A549 (cell line): Measurements from ENCODE around the gene TBC1D22A. TPM values are rescaled to one million over a fixed set of nuclear protein-coding genes. Genes with fewer than 3 reads are reported as not detected.

ENCODE experiments used
- ATAC-seq, 2 experiments: fragments of 200-7000 bp in 1 of 2; fragments of >200 bp in 1 of 2; cut with Nextera tagmentation in 1 of 2; cut with Tn5 transposase in 1 of 2; 3 replicates each; pipeline versions ENCODE4 v1.8.0 to v1.9.1; 2018 to 2020; ENCODE audit warnings: mild to moderate bottlenecking in 1 of 2, moderate library complexity in 1 of 2
- CTCF ChIA-PET: fragments of 300-600 bp; sonication (Branson Sonifier 250); formaldehyde crosslinking; extraction: SDS; loops from one replicate; lab custom pipeline; 2021; ENCODE audit warnings: antibody characterized with exemption, inconsistent platforms; lab: Yijun Ruan, JAX
- POLR2A ChIA-PET: fragments of 350-600 bp; formaldehyde crosslinking; extraction: SDS; loops from one replicate; lab custom pipeline; 2021; ENCODE audit warnings: antibody characterized with exemption, inconsistent platforms; lab: Yijun Ruan, JAX
- DNase-seq, 2 experiments: peaks; one replicate each; pipeline versions ENCODE4 v3.0.0 to v3.0.0-alpha.2; 2011 to 2016; ENCODE audit warnings: low read depth in 1 of 2, low spot score in 1 of 2
- FAIRE-seq: peaks from 2 replicates; lab custom pipeline; 2011; peaks lifted over from hg19 to GRCh38; lab: Jason Lieb, UNC
- H3K27ac ChIP-seq, 2 experiments: fragments of >200 bp; sonication (Bioruptor Twin); formaldehyde crosslinking; 3 replicates each; pipeline ENCODE4 v1.5.1; 2016 to 2017
- H3K4me1 ChIP-seq: fragments of >200 bp; sonication (Bioruptor Twin); formaldehyde crosslinking; 3 replicates; pipeline ENCODE4 v1.6.1; 2016
- H3K4me2 ChIP-seq: fragments of >200 bp; sonication (Bioruptor Twin); formaldehyde crosslinking; 3 replicates; pipeline ENCODE4 v1.6.1; 2016
- H3K4me3 ChIP-seq: fragments of >200 bp; sonication (Bioruptor Twin); formaldehyde crosslinking; 3 replicates; pipeline ENCODE4 v1.5.1; 2016
- H3K9me3 ChIP-seq: fragments of >200 bp; sonication (Bioruptor Twin); formaldehyde crosslinking; 3 replicates; pipeline ENCODE4 v1.6.1; 2016
- CBX8 ChIP-seq: fragments of 200-600 bp; sonication (generic); IDR thresholded peaks from 2 replicates; pipeline ENCODE4 v1.6.1; 2016
- CHD2 ChIP-seq: fragments of 150-350 bp; IDR thresholded peaks from 2 replicates; pipeline ENCODE4 v1.6.1; 2014; ENCODE audit warnings: low read length; ENCODE audit not compliant: partially characterized antibody
- E2F6 ChIP-seq: IDR thresholded peaks from 2 replicates; pipeline ENCODE4 v1.6.1; 2012; ENCODE audit warnings: low read depth, borderline replicate concordance
- EHMT2 ChIP-seq: fragments of 200-600 bp; sonication (generic); IDR thresholded peaks from 2 replicates; pipeline ENCODE4 v1.6.1; 2016; ENCODE audit warnings: antibody characterized with exemption, low read depth, mild to moderate bottlenecking, moderate library complexity
- FOSB ChIP-seq: fragments of 250-450 bp; sonication (Bioruptor Pico); IDR thresholded peaks from 2 replicates; pipeline ENCODE4 v1.5.0; 2020; ENCODE audit warnings: mild to moderate bottlenecking, moderate library complexity
- HOXA7 ChIP-seq: fragments of 250-450 bp; sonication (Bioruptor Pico); IDR thresholded peaks from 2 replicates; pipeline ENCODE4 v1.5.0; 2020; ENCODE audit warnings: mild to moderate bottlenecking, moderate library complexity
- NR3C1 ChIP-seq: fragments of >200 bp; sonication (Bioruptor Twin); formaldehyde crosslinking; IDR thresholded peaks from 3 replicates; pipeline ENCODE4 v1.6.1; 2017
- PBX3 ChIP-seq: IDR thresholded peaks from 2 replicates; pipeline ENCODE4 v1.6.1; 2012
- PHF8 ChIP-seq: fragments of 200-600 bp; sonication (generic); IDR thresholded peaks from 2 replicates; pipeline ENCODE4 v1.6.1; 2016; ENCODE audit warnings: low read depth, mild to moderate bottlenecking, antibody characterized with exemption, moderate library complexity, borderline replicate concordance
- SMC3 ChIP-seq: fragments of >200 bp; sonication (Bioruptor Twin); formaldehyde crosslinking; IDR thresholded peaks from 3 replicates; pipeline ENCODE4 v1.6.1; 2018; ENCODE audit warnings: inconsistent platforms
- TFCP2L1 ChIP-seq: fragments of 250-450 bp; sonication (Bioruptor Pico); IDR thresholded peaks from 2 replicates; pipeline ENCODE4 v1.5.0; 2021; ENCODE audit warnings: mild to moderate bottlenecking
- USF2 ChIP-seq: fragments of 450-650 bp; IDR thresholded peaks from 2 replicates; pipeline ENCODE4 v1.6.1; 2014; ENCODE audit warnings: antibody characterized with exemption
- ZSCAN20 ChIP-seq: fragments of 250-450 bp; sonication (Bioruptor Pico); IDR thresholded peaks from 2 replicates; pipeline ENCODE4 v1.8.0; 2022; ENCODE audit warnings: mild to moderate bottlenecking, moderate library complexity
- WGBS: methylation state at CpG from one replicate; pipeline ENCODE4 v1.1.6; 2017; ENCODE audit errors: missing lambda C conversion rate; 5-methylcytosine and 5-hydroxymethylcytosine counted together
- polyA plus RNA-seq, 4 experiments: library from polyadenylated mRNA; depleted of rRNA in 3 of 4; stranded (reverse); fragments of >200 nt; fragmentation: RNase III in 1 of 4; extraction: RNeasy Plus Mini Kit Qiagen cat#74134 plus additional on column Dnase treatment in 1 of 4; gene quantifications; 2 replicates in 3 of 4; 3 replicates in 1 of 4; pipeline ENCODE4 v1.2.3, GENCODE V29; 2011 to 2017
- TF ChIP-seq, protein P1 (sequence below): fragments of 200-600 bp; sonication (generic); IDR thresholded peaks from 2 replicates; pipeline ENCODE4 v1.6.1; 2016; ENCODE audit warnings: antibody characterized with exemption, mild to moderate bottlenecking, moderate library complexity

The TBC1D22A gene
- polyA plus RNA-seq, 2 of the 4 experiments (the other 2 are of a cell fraction), result 8.9 to 10.8 TPM

GRCh38 chr22:47127441-47127871, 365.0 kb downstream of the TBC1D22A start:
- 86% methylated on average over 9 of the region's 15 CpGs for WGBS
- Histone ChIP-seq H3K4me2 (no peak overlapping the region), H3K4me3 (no peak overlapping the region), H3K9me3 (no peaks in the 10 kb centered on the region), H3K27ac (no peak overlapping the region), H3K4me1 (peaks cover 11% of the 10 kb centered on the region; the same call in 2 of the 3 replicates)
- no peak for ATAC-seq
- FAIRE-seq, result no peak
- ChIA-PET POLR2A (no interaction called here), CTCF (interaction anchor here (0.6 kb wide), 1 partner anchor 120 kb away, joined by 3 read pairs; no protein-coding TSS in a partner anchor)
- DNase-seq, result no peak
- no peak for TF ChIP-seq SMC3
- TF ChIP-seq TFCP2L1 (CRISPR knock-in tag), result no peak

DNA sequence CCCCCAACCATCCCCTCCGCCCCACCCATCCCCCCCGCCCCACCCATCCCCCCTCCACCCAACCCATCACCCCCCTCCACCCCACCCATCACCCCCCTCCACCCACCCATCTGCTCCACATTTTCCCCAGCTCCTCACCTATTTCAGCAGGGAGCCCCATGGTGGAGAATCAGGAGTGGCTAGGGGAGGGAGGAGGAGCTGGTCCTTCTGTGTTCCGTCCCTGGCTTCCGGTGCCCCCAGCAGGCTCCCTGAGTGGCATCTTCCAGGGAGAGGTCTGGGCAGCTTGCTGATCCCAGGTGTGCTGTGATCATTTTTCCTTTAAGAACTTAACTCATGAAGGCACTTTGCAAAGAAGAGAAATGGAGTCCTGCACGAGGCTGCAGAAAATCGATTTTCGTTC, 365.8 kb downstream of the TBC1D22A start:
- ATAC-seq, result no peak
- H3K27ac ChIP-seq, result no peak overlapping the region
- no peak for FAIRE-seq

DNA sequence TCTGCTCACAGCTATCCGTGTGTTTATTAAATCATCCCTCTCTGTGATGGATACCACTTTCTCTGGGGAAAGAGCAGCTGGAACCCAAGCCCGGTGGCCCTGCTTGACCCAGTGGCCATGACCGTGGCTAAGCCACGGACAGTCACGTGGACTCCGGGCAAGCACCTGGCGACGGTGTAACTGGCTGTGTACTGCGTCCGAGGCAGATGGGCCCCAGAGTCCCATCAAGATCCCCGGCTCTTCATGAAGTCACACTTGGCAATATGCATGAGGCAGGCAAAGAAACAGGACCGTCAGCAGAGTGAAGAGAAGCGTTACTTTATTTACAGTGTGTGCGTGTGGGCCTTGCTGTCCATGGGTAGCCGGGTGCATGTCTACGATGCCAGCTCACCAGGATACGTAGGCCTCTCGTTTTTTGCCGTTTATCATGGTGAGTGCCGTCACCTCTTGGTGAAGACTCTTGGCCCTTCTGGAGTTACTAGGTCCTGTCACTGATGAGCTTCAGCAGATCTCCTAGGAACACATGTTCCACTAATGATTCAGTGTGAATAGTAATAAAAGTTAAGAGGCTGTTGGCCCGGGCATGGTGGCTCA, 366.3 kb downstream of the TBC1D22A start:
- H3K4me1 ChIP-seq, result peaks cover 11% of the 10 kb centered on the region; the same call in 2 of the 3 replicates
- POLR2A ChIA-PET, result no interaction called here
- TF ChIP-seq ZSCAN20 (CRISPR knock-in tag), result no peak
- no peak for TF ChIP-seq FOSB
- no peak for TF ChIP-seq USF2
- no peak for TF ChIP-seq PHF8
- no peak for TF ChIP-seq PBX3
- TF ChIP-seq, protein P1, sequence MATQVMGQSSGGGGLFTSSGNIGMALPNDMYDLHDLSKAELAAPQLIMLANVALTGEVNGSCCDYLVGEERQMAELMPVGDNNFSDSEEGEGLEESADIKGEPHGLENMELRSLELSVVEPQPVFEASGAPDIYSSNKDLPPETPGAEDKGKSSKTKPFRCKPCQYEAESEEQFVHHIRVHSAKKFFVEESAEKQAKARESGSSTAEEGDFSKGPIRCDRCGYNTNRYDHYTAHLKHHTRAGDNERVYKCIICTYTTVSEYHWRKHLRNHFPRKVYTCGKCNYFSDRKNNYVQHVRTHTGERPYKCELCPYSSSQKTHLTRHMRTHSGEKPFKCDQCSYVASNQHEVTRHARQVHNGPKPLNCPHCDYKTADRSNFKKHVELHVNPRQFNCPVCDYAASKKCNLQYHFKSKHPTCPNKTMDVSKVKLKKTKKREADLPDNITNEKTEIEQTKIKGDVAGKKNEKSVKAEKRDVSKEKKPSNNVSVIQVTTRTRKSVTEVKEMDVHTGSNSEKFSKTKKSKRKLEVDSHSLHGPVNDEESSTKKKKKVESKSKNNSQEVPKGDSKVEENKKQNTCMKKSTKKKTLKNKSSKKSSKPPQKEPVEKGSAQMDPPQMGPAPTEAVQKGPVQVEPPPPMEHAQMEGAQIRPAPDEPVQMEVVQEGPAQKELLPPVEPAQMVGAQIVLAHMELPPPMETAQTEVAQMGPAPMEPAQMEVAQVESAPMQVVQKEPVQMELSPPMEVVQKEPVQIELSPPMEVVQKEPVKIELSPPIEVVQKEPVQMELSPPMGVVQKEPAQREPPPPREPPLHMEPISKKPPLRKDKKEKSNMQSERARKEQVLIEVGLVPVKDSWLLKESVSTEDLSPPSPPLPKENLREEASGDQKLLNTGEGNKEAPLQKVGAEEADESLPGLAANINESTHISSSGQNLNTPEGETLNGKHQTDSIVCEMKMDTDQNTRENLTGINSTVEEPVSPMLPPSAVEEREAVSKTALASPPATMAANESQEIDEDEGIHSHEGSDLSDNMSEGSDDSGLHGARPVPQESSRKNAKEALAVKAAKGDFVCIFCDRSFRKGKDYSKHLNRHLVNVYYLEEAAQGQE, result no peak
- WGBS, result 96% methylated on average over 19 of the region's 21 CpGs
- no peak overlapping the region for H3K27ac ChIP-seq
- no peak overlapping the region for H3K4me3 ChIP-seq
- no peak for ATAC-seq
- no peak overlapping the region for H3K4me2 ChIP-seq
- DNase-seq, result no peak
- CTCF ChIA-PET, result interaction anchor here (1.4 kb wide), 1 partner anchor 458 kb away, joined by 4 read pairs; no protein-coding TSS in a partner anchor
- no peaks in the 10 kb centered on the region for H3K9me3 ChIP-seq
- FAIRE-seq, result no peak

More for the DNA sequence above, 365.8 kb downstream of the TBC1D22A start:
- Histone ChIP-seq H3K9me3 (no peaks in the 10 kb centered on the region), H3K4me3 (no peak overlapping the region), H3K4me1 (peaks cover 11% of the 10 kb centered on the region; the same call in 2 of the 3 replicates), H3K4me2 (no peak overlapping the region)
- CTCF ChIA-PET, result interaction anchor here (1.4 kb wide), 1 partner anchor 459 kb away, joined by 4 read pairs; no protein-coding TSS in a partner anchor
- TF ChIP-seq EHMT2, result no peak
- TF ChIP-seq HOXA7 (CRISPR knock-in tag), result no peak
- no peak for TF ChIP-seq E2F6
- no peak for TF ChIP-seq PBX3
- no peak for TF ChIP-seq CHD2
- TF ChIP-seq NR3C1, result no peak
- TF ChIP-seq CBX8, result no peak
- WGBS, result 74% methylated on average over 5 of the region's 7 CpGs
- DNase-seq, result no peak
- POLR2A ChIA-PET, result no interaction called here
